Measurements from ENCODE around the gene COL27A1.

COL27A1 gene

GRCh38 chr9:114237781-114238180, 82.4 kb downstream of the COL27A1 start:
- Histone ChIP-seq H3K9me3 (ENCODE audit: control insufficient read depth, low read length) (no peaks in the 10 kb centered on the region), H3K4me3 (ENCODE audit: low read length) (no peak overlapping the region), H3K4me1 (ENCODE audit: control insufficient read depth, insufficient read depth, low read length) (peaks cover 30% of the 10 kb centered on the region), H3K27me3 (replicated peaks; ENCODE audit: control insufficient read depth, insufficient read depth, low read length) (no peaks in the 10 kb centered on the region), H3K9ac (ENCODE audit: low read length) (no peak overlapping the region), H3K36me3 (ENCODE audit: control insufficient read depth, insufficient read depth, low read length, severe bottlenecking) (peaks cover 26% of the 10 kb centered on the region)
- no peak for DNase-seq (ENCODE audit: low read depth)

GRCh38 chr9:114238472-114238871, 83.1 kb downstream of the COL27A1 start:
- no peak for DNase-seq (ENCODE audit: low read depth)
- no peak overlapping the region for H3K4me3 ChIP-seq (ENCODE audit: low read length)
- H3K9ac ChIP-seq (ENCODE audit: low read length), result peak overlapping the region; percentile 6
- H3K36me3 ChIP-seq (ENCODE audit: control insufficient read depth, insufficient read depth, low read length, severe bottlenecking), result peaks cover 32% of the 10 kb centered on the region
- no peaks in the 10 kb centered on the region for H3K9me3 ChIP-seq (ENCODE audit: control insufficient read depth, low read length)
- peaks cover 30% of the 10 kb centered on the region for H3K4me1 ChIP-seq (ENCODE audit: control insufficient read depth, insufficient read depth, low read length)
- no peaks in the 10 kb centered on the region for H3K27me3 ChIP-seq (replicated peaks; ENCODE audit: control insufficient read depth, insufficient read depth, low read length)

DNA sequence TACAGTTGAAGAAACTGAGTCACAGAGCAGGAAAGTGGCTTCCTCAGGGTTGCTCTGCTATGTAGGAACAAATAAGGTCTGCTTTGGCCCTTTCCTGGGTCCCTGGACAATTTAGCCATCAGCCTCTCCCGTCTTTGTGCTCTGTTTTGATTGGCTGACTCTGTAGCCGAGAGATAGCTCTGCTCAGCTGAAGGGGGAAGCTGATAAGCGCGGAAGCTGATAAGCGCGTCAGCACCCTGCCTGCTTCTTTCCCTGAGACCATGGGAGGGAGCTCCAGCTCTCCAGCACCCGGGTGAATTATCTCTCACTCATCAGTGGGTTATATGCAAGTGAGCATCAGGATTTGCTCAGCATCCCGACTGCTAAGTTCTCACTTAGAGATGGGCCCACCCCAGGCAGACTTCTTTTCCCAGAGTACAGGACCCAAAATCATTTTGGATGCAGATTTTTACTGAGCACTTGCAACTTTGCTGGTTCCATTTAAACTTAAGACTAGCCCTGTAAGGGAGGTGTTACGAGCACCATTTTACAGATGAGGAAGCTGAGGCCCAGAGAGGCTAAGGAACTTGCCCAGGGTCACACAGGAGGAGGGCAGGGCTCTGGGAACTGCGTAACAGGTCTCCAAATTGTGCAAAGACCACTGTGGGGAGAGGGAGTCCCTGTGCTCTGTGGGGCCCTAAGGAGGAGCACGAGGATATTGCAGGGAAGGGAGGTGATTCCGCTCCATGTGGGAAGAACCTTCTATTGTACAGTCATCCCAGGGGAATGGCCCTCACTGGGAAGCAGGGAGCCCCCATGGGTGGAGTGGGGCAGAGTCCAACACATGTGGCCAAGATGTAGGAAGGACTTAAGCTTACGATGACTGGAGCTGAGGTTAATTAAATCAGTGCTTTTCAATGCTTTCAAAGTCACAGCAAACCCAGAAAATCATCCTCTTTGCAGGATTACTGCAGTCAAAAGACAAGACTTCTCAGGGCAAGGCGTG, 83.8 kb downstream of the COL27A1 start:
- H3K9me3 ChIP-seq (ENCODE audit: control insufficient read depth, low read length), result no peaks in the 10 kb centered on the region
- no peak for DNase-seq (ENCODE audit: low read depth)
- H3K36me3 ChIP-seq (ENCODE audit: control insufficient read depth, insufficient read depth, low read length, severe bottlenecking), result peaks cover 33% of the 10 kb centered on the region
- H3K4me1 ChIP-seq (ENCODE audit: control insufficient read depth, insufficient read depth, low read length), result peaks cover 23% of the 10 kb centered on the region
- no peaks in the 10 kb centered on the region for H3K27me3 ChIP-seq (replicated peaks; ENCODE audit: control insufficient read depth, insufficient read depth, low read length)
- peak overlapping the region; percentile 21 for H3K9ac ChIP-seq (ENCODE audit: low read length)
- no peak overlapping the region for H3K4me3 ChIP-seq (ENCODE audit: low read length)

GRCh38 chr9:114240216-114240615, 84.9 kb downstream of the COL27A1 start:
- no peak for DNase-seq (ENCODE audit: low read depth)
- peaks cover 21% of the 10 kb centered on the region for H3K4me1 ChIP-seq (ENCODE audit: control insufficient read depth, insufficient read depth, low read length)
- no peaks in the 10 kb centered on the region for H3K9me3 ChIP-seq (ENCODE audit: control insufficient read depth, low read length)
- no peak overlapping the region for H3K4me3 ChIP-seq (ENCODE audit: low read length)
- H3K36me3 ChIP-seq (ENCODE audit: control insufficient read depth, insufficient read depth, low read length, severe bottlenecking), result peaks cover 33% of the 10 kb centered on the region
- no peak overlapping the region for H3K9ac ChIP-seq (ENCODE audit: low read length)
- H3K27me3 ChIP-seq (replicated peaks; ENCODE audit: control insufficient read depth, insufficient read depth, low read length), result no peaks in the 10 kb centered on the region

DNA sequence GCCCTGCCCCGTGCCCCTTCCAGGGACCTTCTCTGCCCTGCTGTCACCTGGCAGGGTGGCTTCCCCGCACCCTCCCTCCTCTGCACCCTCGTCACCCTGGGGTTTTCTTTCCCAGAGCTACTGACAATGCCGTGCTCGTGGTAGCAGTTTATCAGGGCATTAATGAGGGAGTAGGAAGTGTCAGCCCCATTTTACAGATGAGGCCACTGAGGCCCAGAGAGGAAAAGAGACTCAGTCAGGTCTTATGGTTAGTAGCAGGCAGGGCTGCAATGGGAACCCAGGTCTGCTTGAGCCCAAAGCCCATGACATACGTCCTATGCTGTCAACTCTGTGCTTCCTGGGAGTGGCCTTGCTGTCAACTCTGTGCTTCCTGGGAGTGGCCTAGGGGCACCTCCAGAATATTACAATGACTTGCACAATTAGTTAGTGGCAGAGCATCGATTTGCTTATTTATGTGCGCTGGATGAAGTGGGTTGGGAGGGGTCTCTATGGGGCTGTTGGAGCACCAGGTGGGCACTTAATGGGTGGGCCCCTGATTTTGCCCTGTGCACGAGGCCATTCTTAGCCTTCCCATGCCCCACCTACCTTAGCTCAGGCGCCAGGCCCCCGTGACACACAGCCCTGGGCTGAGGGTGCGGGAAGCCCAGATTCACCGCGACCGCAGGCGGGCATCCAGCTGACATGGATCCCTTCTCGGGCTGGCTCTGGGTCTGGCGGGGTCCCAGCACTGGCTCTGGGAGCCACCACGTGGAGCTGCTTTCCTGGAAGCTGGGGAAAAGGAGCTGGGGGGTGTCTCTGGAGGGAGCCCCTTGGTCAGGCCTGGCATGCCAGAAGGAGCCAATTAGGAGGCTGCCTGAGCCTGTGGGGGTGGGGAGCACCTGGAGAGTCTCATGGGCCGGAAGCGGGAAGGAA, 85.6 kb downstream of the COL27A1 start:
- H3K27me3 ChIP-seq (replicated peaks; ENCODE audit: control insufficient read depth, insufficient read depth, low read length), result no peaks in the 10 kb centered on the region
- H3K4me1 ChIP-seq (ENCODE audit: control insufficient read depth, insufficient read depth, low read length), result peaks cover 21% of the 10 kb centered on the region
- no peak for DNase-seq (ENCODE audit: low read depth)
- H3K9me3 ChIP-seq (ENCODE audit: control insufficient read depth, low read length), result no peaks in the 10 kb centered on the region
- no peak overlapping the region for H3K9ac ChIP-seq (ENCODE audit: low read length)
- H3K4me3 ChIP-seq (ENCODE audit: low read length), result no peak overlapping the region
- H3K36me3 ChIP-seq (ENCODE audit: control insufficient read depth, insufficient read depth, low read length, severe bottlenecking), result peaks cover 39% of the 10 kb centered on the region

DNA sequence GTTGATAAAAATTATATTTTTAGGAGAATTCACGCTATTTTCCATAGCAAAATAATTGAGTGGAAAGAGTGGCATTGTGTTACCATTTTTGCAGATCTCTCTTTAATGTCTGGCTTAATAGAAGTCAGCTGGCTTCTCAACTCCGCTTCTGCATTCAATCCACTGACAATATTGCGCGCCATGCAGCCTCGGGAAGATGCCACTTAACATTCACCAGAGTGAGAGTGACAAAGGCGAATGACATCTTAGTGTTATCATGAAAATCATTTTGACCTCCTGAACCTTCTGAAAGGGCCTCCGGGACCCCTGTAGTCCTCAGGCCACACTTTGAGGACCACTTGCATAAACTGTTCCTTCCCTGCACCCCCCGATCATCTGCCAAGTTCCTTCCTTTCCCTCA, 87.5 kb downstream of the COL27A1 start:
- Histone ChIP-seq H3K9ac (ENCODE audit: low read length) (no peak overlapping the region), H3K4me3 (ENCODE audit: low read length) (no peak overlapping the region), H3K36me3 (ENCODE audit: control insufficient read depth, insufficient read depth, low read length, severe bottlenecking) (peaks cover 45% of the 10 kb centered on the region), H3K27me3 (replicated peaks; ENCODE audit: control insufficient read depth, insufficient read depth, low read length) (no peaks in the 10 kb centered on the region), H3K4me1 (ENCODE audit: control insufficient read depth, insufficient read depth, low read length) (peaks cover 17% of the 10 kb centered on the region), H3K9me3 (ENCODE audit: control insufficient read depth, low read length) (no peaks in the 10 kb centered on the region)
- no peak for DNase-seq (ENCODE audit: low read depth)

DNA sequence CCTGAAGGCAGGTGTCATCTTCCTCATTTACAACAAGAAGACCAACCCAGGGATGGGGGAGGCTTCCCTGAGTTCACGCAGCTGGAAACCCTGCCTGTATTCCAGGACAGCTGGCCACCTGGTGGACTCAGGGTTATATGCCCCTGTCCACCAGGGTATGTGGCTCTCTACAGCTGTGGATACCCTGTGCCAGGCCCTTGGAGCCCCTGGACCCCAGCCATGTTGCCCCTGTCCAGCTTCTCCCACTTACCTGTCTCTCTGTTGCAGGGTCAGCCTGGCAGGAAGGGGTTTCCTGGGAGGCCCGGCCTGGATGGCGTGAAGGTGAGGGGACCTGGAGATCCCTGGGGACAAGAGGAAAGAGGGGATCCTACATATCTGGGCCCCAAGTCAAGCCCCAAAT, 87.9 kb downstream of the COL27A1 start:
- no peak for DNase-seq (ENCODE audit: low read depth)
- Histone ChIP-seq H3K27me3 (replicated peaks; ENCODE audit: control insufficient read depth, insufficient read depth, low read length) (no peaks in the 10 kb centered on the region), H3K36me3 (ENCODE audit: control insufficient read depth, insufficient read depth, low read length, severe bottlenecking) (peaks cover 45% of the 10 kb centered on the region), H3K4me3 (ENCODE audit: low read length) (no peak overlapping the region), H3K9me3 (ENCODE audit: control insufficient read depth, low read length) (no peaks in the 10 kb centered on the region), H3K4me1 (ENCODE audit: control insufficient read depth, insufficient read depth, low read length) (peaks cover 13% of the 10 kb centered on the region), H3K9ac (ENCODE audit: low read length) (no peak overlapping the region)

- Histone ChIP-seq H3K27me3 (replicated peaks; ENCODE audit: control insufficient read depth, insufficient read depth, low read length) (no peaks in the 10 kb centered on the region), H3K9me3 (ENCODE audit: control insufficient read depth, low read length) (no peaks in the 10 kb centered on the region), H3K4me3 (ENCODE audit: low read length) (no peak overlapping the region), H3K9ac (ENCODE audit: low read length) (no peak overlapping the region), H3K4me1 (ENCODE audit: control insufficient read depth, insufficient read depth, low read length) (peaks cover 8% of the 10 kb centered on the region), H3K36me3 (ENCODE audit: control insufficient read depth, insufficient read depth, low read length, severe bottlenecking) (peaks cover 45% of the 10 kb centered on the region)
- DNase-seq (ENCODE audit: low read depth), result no peak
Measured at GRCh38 chr9:114244570-114244969, 89.2 kb downstream of the COL27A1 start.

GRCh38 chr9:114246558-114246957, 91.2 kb downstream of the COL27A1 start:
- H3K9ac ChIP-seq (ENCODE audit: low read length), result no peak overlapping the region
- H3K27me3 ChIP-seq (replicated peaks; ENCODE audit: control insufficient read depth, insufficient read depth, low read length), result no peaks in the 10 kb centered on the region
- no peak overlapping the region for H3K4me3 ChIP-seq (ENCODE audit: low read length)
- DNase-seq (ENCODE audit: low read depth), result no peak
- peaks cover 24% of the 10 kb centered on the region for H3K4me1 ChIP-seq (ENCODE audit: control insufficient read depth, insufficient read depth, low read length)
- peaks cover 32% of the 10 kb centered on the region for H3K36me3 ChIP-seq (ENCODE audit: control insufficient read depth, insufficient read depth, low read length, severe bottlenecking)
- H3K9me3 ChIP-seq (ENCODE audit: control insufficient read depth, low read length), result no peaks in the 10 kb centered on the region

DNA sequence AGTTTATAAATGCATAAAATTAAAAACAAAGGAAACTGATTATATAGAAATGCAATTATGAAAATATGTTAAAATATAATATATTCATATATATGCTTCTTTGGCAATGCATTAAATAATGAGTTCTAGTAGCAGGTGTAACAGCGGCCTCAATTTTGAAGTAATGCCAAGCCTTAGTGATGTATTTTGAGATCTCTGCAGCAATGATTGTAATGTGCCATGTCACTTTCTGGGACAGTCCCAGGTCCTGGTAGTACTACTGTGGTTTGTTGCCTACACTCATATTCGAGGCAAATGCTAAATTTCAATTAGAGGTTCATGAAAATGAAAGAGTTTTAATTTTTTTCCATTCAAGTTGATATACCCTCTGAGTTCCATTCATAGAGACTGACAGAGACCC, 91.7 kb downstream of the COL27A1 start:
- no peak overlapping the region for H3K4me3 ChIP-seq (ENCODE audit: low read length)
- H3K27me3 ChIP-seq (replicated peaks; ENCODE audit: control insufficient read depth, insufficient read depth, low read length), result no peaks in the 10 kb centered on the region
- H3K9ac ChIP-seq (ENCODE audit: low read length), result no peak overlapping the region
- no peak for DNase-seq (ENCODE audit: low read depth)
- peaks cover 27% of the 10 kb centered on the region for H3K36me3 ChIP-seq (ENCODE audit: control insufficient read depth, insufficient read depth, low read length, severe bottlenecking)
- peaks cover 29% of the 10 kb centered on the region for H3K4me1 ChIP-seq (ENCODE audit: control insufficient read depth, insufficient read depth, low read length)
- no peaks in the 10 kb centered on the region for H3K9me3 ChIP-seq (ENCODE audit: control insufficient read depth, low read length)

GRCh38 chr9:114247491-114247890, 92.2 kb downstream of the COL27A1 start:
- Histone ChIP-seq H3K36me3 (ENCODE audit: control insufficient read depth, insufficient read depth, low read length, severe bottlenecking) (peaks cover 24% of the 10 kb centered on the region), H3K27me3 (replicated peaks; ENCODE audit: control insufficient read depth, insufficient read depth, low read length) (no peaks in the 10 kb centered on the region), H3K4me1 (ENCODE audit: control insufficient read depth, insufficient read depth, low read length) (peaks cover 29% of the 10 kb centered on the region), H3K9ac (ENCODE audit: low read length) (no peak overlapping the region), H3K4me3 (ENCODE audit: low read length) (no peak overlapping the region), H3K9me3 (ENCODE audit: control insufficient read depth, low read length) (no peaks in the 10 kb centered on the region)
- no peak for DNase-seq (ENCODE audit: low read depth)

Data from adipocyte (in vitro differentiated cells).